Tibial artery (tissue), 4 donors: Measurements from ENCODE around the gene BHLHE23.

Source experiments
- DNase-seq, 2 donors: peaks; one replicate each; pipeline ENCODE4 v3.0.0-alpha.2; 2019
- H3K27ac ChIP-seq, 2 donors: fragments of 200-600 bp; sonication (generic) in 1 of 2; 1 replicate in 1 of 2; 2 replicates in 1 of 2; pipeline ENCODE4 v1.5.1; 2018 to 2019; ENCODE audit warnings: mild to moderate bottlenecking in 1 of 2
- H3K27me3 ChIP-seq, 2 donors: fragments of 200-600 bp; sonication (generic) in 1 of 2; one replicate each; pipeline versions ENCODE4 v1.5.1 to v1.6.0; 2016 to 2019
- H3K36me3 ChIP-seq, 3 donors: fragments of 200-600 bp; sonication (generic) in 2 of 3; one replicate each; pipeline ENCODE4 v1.5.1; 2016 to 2019; ENCODE audit warnings: mild to moderate bottlenecking in 2 of 3
- H3K4me1 ChIP-seq, 4 donors: fragments of 200-600 bp; sonication (generic) in 2 of 4; 1 replicate in 3 of 4; 2 replicates in 1 of 4; pipeline ENCODE4 v1.5.1; 2016 to 2019
- H3K4me3 ChIP-seq, 2 donors: fragments of 200-600 bp; sonication (generic) in 1 of 2; 1 replicate in 1 of 2; 2 replicates in 1 of 2; pipeline ENCODE4 v1.5.1; 2018 to 2019; ENCODE audit warnings: mild to moderate bottlenecking in 2 of 2
- H3K9me3 ChIP-seq, 3 donors: fragments of 200-600 bp; sonication (generic) in 1 of 3; one replicate each; pipeline ENCODE4 v1.5.1; 2016 to 2019
- intact Hi-C: fragments of 100-400 bp; cut with DNase I; formaldehyde crosslinking; loops from one replicate; pipeline ENCODE4 v1.15.0; 2023; ENCODE audit warnings: low total_unique reads
- TF ChIP-seq, protein P1 (sequence below), 2 experiments: fragments of 200-600 bp in 1 of 2; fragments of 450-650 bp in 1 of 2; IDR thresholded peaks; one replicate each; pipeline ENCODE4 v1.5.1; 2017 to 2019; ENCODE audit warnings: antibody characterized with exemption in 2 of 2, mild to moderate bottlenecking in 1 of 2, moderate library complexity in 1 of 2

Gene BHLHE23

DNA sequence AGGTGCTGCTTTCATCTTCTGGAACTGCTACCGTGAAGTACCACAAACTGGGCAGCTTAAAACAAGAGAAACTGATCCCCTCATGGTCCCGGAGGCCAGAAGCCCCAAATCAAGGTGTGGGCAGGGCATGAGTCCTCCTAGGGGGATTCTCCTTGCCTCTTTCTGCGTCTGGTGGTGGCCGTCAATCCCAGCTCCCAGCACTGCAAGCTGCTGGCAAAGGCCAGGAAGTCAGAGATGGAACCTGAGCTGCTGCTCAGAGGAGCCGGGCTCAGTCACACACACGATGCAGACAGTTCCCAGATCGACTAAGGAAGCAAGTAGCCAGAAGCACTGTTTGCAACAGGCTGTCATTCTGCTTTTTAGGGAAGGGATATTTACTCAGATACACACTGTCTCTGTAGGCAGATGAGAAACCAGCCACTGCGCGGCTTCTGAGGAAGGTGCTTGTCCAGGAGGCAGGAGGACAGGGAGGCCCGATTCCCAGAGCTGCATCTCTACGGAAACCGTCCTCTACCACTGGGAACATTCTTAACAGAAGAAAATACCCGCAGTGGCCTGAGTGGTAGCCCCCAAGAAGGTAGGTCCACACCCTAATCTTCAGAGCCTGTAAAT lies 15.5 kb downstream of the BHLHE23 start:
- DNase-seq: no peak
- TF ChIP-seq, protein P1, sequence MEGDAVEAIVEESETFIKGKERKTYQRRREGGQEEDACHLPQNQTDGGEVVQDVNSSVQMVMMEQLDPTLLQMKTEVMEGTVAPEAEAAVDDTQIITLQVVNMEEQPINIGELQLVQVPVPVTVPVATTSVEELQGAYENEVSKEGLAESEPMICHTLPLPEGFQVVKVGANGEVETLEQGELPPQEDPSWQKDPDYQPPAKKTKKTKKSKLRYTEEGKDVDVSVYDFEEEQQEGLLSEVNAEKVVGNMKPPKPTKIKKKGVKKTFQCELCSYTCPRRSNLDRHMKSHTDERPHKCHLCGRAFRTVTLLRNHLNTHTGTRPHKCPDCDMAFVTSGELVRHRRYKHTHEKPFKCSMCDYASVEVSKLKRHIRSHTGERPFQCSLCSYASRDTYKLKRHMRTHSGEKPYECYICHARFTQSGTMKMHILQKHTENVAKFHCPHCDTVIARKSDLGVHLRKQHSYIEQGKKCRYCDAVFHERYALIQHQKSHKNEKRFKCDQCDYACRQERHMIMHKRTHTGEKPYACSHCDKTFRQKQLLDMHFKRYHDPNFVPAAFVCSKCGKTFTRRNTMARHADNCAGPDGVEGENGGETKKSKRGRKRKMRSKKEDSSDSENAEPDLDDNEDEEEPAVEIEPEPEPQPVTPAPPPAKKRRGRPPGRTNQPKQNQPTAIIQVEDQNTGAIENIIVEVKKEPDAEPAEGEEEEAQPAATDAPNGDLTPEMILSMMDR (IDR thresholded peaks at IDR 0.05): no peak
- Histone ChIP-seq H3K9me3 (no peaks in the 10 kb centered on the region), H3K27ac (no peak overlapping the region), H3K4me3 (no peak overlapping the region), H3K36me3 (no peaks in the 10 kb centered on the region), H3K27me3 (peaks cover 0 to 70% of the 10 kb centered on the region in 2 donors), H3K4me1 (no peaks in the 10 kb centered on the region)
- intact Hi-C loops: no loop called here

DNA sequence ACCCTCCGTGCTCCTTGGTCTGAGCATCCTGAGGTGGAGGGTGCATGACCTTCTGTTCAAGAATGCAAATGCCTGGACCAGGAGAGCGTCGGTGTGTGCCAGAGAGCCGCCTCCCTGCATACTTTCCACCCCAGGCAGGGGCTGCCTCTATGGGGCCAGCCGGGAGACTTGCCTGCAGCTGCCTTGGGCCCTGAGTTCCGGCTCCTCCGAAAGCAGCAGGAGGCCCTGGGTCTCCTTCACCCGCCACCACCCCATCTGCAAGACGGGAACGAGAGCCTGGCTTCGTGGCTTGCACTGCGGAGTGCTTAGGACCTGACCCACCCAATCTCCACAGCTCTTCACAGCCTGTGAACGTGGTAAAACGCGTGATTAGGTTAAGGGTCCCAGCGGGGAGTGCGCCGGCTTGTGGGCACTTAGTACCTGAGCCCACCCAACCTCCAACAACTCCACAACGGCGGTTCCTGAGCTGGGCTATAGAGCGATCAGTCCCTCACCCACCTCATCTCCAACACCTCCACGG lies 16.4 kb downstream of the BHLHE23 start:
- Histone ChIP-seq H3K4me3 (no peak overlapping the region), H3K27me3 (peaks cover 0 to 70% of the 10 kb centered on the region in 2 donors), H3K27ac (no peak overlapping the region), H3K36me3 (no peaks in the 10 kb centered on the region), H3K4me1 (no peaks in the 10 kb centered on the region), H3K9me3 (no peaks in the 10 kb centered on the region)
- DNase-seq: no peak
- TF ChIP-seq, protein P1 (IDR thresholded peaks at IDR 0.05): no peak
- intact Hi-C loops: no loop called here

DNA sequence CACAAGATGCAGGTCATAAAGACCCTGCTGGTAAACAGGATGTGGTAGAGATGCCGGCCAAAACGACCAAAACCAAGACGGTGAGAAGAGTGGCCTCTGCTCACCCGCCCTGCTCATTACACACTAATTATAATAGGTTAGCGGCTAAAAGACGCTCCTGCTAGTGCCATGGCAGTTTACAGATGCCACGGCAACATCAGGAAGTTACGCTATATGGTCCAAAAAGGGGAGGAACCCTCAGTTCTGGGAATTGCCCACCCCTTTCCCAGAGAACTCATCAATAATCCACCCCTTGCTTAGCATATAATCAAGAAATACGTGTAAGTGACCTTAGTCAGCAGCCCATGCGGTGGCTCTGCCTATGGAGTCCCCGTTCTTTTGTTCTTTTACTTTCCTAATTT lies 17.6 kb downstream of the BHLHE23 start:
- Histone ChIP-seq H3K36me3 (no peaks in the 10 kb centered on the region), H3K27me3 (peaks cover 0 to 73% of the 10 kb centered on the region in 2 donors), H3K27ac (no peak overlapping the region), H3K4me3 (no peak overlapping the region), H3K4me1 (no peaks in the 10 kb centered on the region), H3K9me3 (no peaks in the 10 kb centered on the region)
- DNase-seq: no peak
- intact Hi-C loops: no loop called here
- TF ChIP-seq, protein P1 (IDR thresholded peaks at IDR 0.05): no peak

DNA sequence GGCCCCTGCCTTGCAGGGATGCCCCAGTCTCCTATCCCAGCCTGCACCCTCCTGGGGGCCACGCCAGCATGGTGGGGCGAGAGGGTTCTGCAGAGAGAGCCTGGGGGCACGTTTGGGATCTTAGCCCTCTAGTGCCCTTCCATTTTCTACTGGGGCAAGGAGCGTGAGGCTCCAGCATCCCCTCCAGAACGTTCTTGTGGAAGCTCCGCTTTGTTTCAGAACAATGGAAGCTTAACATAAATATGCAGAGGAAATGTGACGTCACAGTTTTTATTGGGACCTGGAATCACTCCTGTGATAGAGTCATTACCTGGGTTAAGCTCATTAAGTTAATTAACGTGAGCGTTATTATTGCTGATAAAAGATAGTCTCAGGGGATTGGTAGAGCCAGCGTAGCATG lies 19.6 kb downstream of the BHLHE23 start:
- TF ChIP-seq, protein P1 (IDR thresholded peaks at IDR 0.05): no peak
- intact Hi-C loops: no loop called here
- Histone ChIP-seq H3K27me3 (peaks cover 0 to 81% of the 10 kb centered on the region in 2 donors), H3K4me3 (no peak overlapping the region), H3K27ac (no peak overlapping the region), H3K36me3 (no peaks in the 10 kb centered on the region), H3K9me3 (no peaks in the 10 kb centered on the region), H3K4me1 (no peaks in the 10 kb centered on the region)
- no peak for DNase-seq

DNA sequence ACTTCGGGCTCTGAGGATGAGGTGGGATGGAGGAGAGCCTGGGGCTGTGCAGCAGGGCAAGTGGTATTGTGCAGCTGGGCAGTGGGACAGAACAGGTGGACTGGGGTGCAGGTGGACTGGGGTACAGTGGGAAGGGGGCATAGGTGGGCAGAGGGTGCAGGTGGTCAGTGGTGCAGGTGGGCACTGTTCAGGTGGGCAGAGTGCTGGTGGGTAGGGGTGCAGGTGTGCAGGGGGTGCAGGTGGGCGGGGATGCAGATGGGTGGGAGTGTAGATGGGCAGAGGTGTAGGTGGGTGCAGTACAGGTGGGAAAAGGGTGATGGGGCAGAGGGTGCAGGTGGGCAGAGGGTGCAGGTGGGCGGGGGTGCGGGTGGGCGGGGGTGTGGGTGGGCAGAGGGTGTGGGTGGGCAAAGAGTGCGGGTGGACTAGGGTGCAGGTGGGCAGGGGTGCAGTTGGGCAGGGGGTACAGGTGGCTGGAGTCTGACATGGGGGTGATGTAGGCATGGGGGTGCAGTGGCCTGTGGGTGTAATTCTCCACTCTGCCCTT lies 20.4 kb downstream of the BHLHE23 start:
- Histone ChIP-seq H3K27me3 (peaks cover 0 to 84% of the 10 kb centered on the region in 2 donors), H3K36me3 (no peaks in the 10 kb centered on the region), H3K4me1 (no peaks in the 10 kb centered on the region), H3K9me3 (no peaks in the 10 kb centered on the region), H3K27ac (no peak overlapping the region), H3K4me3 (no peak overlapping the region)
- intact Hi-C loops: no loop called here
- DNase-seq: no peak
- TF ChIP-seq, protein P1 (IDR thresholded peaks at IDR 0.05): no peak
